ENCODE results near the gene SHE. TPM values are rescaled to one million over a fixed set of nuclear protein-coding genes. Genes with fewer than 3 reads are reported as not detected.

SHE gene
- total and polyA plus RNA-seq, 2 of the 8 experiments (the other 6 are each of a cell fraction or from before 2014, with no cell fraction given), result 0.44 to 0.45 TPM

GRCh38 chr1:154495496-154496273, 6.5 kb downstream of the SHE start (continued):
- TF ChIP-seq USF2 (IDR thresholded peaks at IDR 0.05; ENCODE audit: low read length), result no peak
- no peak for TF ChIP-seq RBBP5 (IDR thresholded peaks at IDR 0.05; ENCODE audit: borderline replicate concordance, low read depth, low read length)

All from H1 (cell line).